Central memory CD4-positive, alpha-beta T cell (primary cell): ENCODE results near the gene NPAS3.

Source experiments
- DNase-seq: peaks from one replicate; pipeline ENCODE4 v3.0.0; 2022

The NPAS3 gene

GRCh38 chr14:33343016-33343415, 404.3 kb downstream of the NPAS3 start:
- no peak for DNase-seq

GRCh38 chr14:33347796-33348195, 409.1 kb downstream of the NPAS3 start:
- no peak for DNase-seq

- DNase-seq: no peak
Observed at GRCh38 chr14:33348510-33348909, 409.8 kb downstream of the NPAS3 start.

- no peak for DNase-seq
Observed at GRCh38 chr14:33349871-33350270, 411.2 kb downstream of the NPAS3 start.

- no peak for DNase-seq
Observed at GRCh38 chr14:33350366-33350990, 411.8 kb downstream of the NPAS3 start.

- no peak for DNase-seq
Observed at GRCh38 chr14:33352821-33353220, 414.1 kb downstream of the NPAS3 start.

- DNase-seq: no peak
Observed at GRCh38 chr14:33356181-33356580, 417.5 kb downstream of the NPAS3 start.

GRCh38 chr14:33357225-33358010, 418.7 kb downstream of the NPAS3 start:
- DNase-seq: no peak

- DNase-seq: no peak
Observed at GRCh38 chr14:33359288-33359881, 420.7 kb downstream of the NPAS3 start.

GRCh38 chr14:33362934-33363333, 424.3 kb downstream of the NPAS3 start:
- no peak for DNase-seq

GRCh38 chr14:33363682-33364081, 425.0 kb downstream of the NPAS3 start:
- DNase-seq: no peak

GRCh38 chr14:33364466-33364865, 425.8 kb downstream of the NPAS3 start:
- no peak for DNase-seq

- no peak for DNase-seq
Observed at GRCh38 chr14:33369041-33369440, 430.4 kb downstream of the NPAS3 start.

- DNase-seq: no peak
Observed at GRCh38 chr14:33369972-33370371, 431.3 kb downstream of the NPAS3 start.

- DNase-seq: no peak
Observed at GRCh38 chr14:33370426-33370825, 431.7 kb downstream of the NPAS3 start.

- no peak for DNase-seq
Observed at GRCh38 chr14:33375196-33375595, 436.5 kb downstream of the NPAS3 start.

GRCh38 chr14:33375786-33376185, 437.1 kb downstream of the NPAS3 start:
- DNase-seq: no peak

GRCh38 chr14:33376510-33376909, 437.8 kb downstream of the NPAS3 start:
- no peak for DNase-seq

GRCh38 chr14:33377596-33378390, 439.1 kb downstream of the NPAS3 start:
- no peak for DNase-seq

- no peak for DNase-seq
Observed at GRCh38 chr14:33381717-33382116, 443.0 kb downstream of the NPAS3 start.

GRCh38 chr14:33386140-33386539, 447.5 kb downstream of the NPAS3 start:
- DNase-seq: no peak

GRCh38 chr14:33386781-33387180, 448.1 kb downstream of the NPAS3 start:
- DNase-seq: no peak

GRCh38 chr14:33390335-33390734, 451.7 kb downstream of the NPAS3 start:
- no peak for DNase-seq
